HG03095 (cell line): ENCODE data around the gene ACTA2.

ENCODE experiments used
- ATAC-seq: cut with Tn5 transposase; IDR thresholded peaks from one replicate; pipeline ENCODE4 v1.9.1; 2021; ENCODE audit warnings: moderate library complexity; ENCODE audit not compliant: unreplicated experiment

Gene ACTA2

DNA sequence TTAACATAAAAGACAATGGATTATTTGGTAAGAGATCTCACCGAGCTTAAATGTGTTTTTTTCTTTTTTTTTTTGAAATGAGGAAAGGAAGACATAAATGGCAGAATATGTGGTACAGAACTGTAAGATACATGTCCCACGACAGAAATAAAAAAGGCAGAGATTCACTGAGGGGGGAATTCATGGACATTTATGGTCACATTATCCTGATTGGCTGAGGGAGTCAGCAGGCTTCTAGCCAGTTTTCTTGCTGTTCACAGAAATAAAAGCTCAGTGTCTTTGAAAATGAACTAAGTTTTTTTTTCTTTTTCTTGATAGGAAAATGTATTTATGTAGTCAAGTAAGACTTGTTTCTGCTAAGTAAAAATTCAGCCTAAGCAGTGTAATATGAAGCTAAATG lies 29.8 kb upstream of the ACTA2 start:
- ATAC-seq, result no peak

DNA sequence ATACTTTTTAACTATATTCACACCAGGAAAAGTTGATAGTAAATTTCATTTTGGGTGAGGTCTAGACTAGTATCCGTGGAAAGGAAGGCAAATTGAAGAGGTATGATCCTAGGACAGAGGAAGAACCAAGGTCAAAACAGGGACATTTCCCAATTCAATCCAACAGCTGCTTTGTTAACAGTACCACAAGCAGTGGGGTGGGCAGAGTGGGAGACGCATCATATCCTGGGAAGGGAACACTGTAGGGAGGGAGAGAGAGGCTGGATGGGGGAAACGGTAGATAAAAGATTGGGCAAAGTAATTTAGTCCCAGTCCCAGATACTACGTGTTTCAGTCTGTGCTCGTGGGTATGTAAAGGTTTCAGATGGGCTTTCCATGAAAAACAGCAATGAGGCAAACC lies 28.9 kb upstream of the ACTA2 start:
- no peak for ATAC-seq

DNA sequence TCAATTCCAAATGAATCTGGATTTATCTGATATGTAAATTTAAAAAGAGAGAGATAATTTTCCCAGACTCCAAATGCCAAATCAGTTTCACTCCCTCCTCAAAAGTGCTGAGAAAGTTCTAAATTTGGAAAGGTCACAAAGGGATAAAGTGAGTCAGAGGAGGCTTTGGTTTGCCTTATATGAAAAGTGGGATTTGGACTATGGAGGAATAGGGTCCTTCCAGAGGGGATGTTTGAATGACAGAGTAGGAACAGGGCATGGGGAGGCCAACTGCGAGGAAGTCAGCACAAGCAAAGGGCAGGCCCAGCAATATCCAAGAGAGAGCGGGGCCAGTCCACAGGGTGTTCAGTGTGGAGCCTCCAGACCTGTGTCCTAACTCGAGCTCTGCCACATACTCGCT lies 28.2 kb upstream of the ACTA2 start:
- ATAC-seq, result no peak

DNA sequence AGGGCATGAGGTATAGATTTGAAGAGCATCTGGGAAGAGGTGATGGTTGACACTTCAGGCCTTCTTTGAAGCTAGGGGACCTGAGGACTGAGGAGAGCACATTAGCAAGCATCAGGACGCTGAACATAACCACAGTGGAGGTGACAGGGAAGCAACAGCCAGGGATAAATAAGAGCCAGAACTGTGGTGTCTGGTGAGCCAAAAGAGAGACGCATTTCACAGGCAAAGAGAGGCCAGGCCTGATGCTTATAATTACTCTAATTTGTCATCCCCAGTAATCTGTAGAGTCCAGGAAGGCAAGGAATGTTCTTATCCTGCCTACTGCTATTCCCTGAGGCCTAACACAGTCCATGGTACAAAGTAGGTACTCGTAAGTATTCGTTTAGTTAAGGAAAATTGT lies 27.7 kb upstream of the ACTA2 start:
- ATAC-seq, result no peak

DNA sequence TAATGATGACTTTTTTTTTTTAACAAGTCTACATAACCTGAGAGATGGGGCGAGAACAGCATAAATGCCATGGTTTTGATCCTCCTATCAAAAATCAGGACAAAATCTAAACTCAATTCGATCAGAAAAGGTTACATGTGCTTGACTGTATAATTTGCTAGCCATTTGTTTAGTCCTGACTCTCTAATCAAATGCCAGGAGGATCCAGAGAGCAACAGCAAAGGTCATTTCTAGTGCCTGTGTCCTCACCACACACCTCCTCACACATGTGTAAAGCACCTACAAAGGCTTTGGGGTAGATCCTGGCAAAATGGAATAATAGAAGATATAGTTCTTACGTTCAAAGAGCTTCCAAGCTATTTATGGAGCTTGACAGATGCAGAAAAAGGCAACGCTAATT lies 27.0 kb upstream of the ACTA2 start:
- ATAC-seq, result no peak

DNA sequence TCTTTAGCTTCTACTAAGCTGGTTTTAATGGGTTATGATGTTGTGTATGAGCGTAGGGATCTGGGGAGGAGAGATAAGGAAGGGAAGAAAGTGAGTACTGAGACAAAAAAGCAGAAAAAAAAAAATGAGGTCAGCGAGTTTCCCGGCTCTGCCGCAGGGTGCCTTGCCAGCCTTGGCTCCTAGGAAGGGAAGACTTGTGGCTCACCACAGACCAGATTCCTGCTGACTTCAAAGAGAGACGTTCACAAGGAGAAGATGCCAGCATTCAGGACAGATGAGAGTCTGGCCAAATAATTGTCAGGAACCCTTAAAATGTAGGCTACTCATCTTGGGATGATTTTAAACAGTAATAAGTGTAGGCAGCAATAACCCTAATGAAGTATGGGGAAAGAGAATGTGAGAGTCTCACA lies 26.6 kb upstream of the ACTA2 start:
- ATAC-seq, result no peak

DNA sequence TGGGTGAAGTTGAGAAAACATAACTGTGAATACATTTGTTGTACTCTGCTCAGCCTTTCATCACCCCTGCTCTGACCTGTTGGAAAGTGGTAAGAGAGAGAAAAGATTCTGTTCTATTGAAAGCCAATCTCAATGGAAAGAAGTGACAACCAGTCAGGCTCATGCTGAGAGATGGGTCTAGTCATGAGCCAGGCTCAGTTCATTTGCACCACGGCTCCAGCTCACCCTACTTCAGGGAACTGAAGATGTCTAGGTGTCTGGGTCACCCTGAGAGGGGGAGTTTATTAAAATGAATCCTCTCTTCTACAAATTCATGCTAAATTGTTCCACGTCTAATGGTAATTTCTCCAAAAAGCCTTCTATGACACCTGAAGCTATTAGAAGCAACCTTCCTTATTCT lies 25.9 kb upstream of the ACTA2 start:
- no peak for ATAC-seq

DNA sequence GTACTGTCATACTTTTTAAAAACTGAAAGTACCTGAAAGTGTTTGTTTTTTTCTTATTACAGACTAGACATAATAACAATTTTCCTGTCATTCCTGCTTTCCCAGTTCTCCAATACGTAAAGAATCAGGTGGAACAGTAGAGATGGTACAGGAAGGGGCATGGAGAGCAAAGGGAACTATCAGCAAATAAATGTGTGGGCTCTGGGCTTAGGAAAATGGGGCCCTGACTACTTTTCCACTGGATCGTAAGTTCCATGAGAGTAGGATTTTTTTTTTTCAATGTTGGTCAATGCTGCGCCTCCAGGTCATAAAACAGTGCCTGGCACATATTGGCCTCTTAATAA lies 22.8 kb upstream of the ACTA2 start:
- ATAC-seq, result no peak

DNA sequence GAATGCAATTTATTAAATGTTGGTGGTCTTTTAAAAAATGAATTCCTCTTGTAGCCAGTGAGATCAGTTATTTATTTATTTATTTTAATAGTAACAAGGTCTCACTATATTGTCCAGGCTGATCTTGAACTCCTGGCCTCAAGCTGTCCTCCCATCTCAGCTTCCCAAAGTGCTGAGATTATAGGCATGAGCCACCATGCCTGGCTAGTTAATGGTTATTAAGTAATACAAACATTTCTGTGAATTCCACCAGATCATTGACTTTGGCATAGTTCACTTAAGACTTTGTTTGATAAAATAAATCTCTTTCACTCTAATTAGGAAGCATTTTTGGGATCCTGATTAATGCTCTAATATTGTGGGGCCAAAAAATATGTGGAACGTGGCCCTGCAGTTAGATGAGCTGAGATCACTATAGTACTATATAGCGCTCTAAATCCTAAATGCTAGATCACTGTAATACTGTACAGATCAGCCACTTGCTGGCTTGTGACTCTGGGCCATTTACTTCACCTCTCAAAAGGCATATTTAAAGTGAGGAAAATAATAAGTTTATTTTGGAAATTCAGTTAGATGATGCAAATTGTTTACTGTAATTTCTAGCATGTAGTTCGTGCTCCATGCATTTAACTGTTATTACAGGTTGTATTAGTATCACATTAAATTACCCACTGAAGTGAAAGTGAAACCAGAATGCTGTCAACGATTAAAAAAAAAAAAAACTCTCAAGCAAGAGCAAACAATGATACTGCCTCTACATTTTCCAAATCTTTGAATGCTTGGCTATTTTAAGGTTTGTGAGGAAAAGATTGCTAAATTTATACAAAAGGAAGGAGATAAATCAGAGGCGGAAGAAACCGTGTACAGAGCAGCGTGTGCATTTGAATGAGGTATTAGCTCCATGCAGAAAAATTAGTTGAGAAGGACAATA lies 22.1 kb upstream of the ACTA2 start:
- ATAC-seq, result no peak

DNA sequence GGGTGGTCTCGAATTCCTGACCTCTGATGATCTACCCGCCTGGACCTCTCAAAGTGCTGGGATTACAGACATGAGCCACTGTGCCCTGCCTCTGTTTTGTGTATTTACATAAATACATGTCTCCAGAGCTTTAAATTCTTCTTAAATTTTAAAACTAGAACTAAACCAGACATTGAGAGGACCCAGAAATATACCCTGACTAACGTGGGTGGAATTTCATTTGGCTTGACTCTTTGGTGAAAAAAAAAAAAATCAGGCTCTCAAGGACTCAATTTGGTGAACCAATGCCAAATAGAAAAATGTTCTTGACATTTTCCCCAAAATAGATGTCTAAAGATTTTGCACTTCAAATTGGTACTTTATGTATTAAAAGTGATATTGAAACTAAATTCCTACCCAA lies 21.4 kb upstream of the ACTA2 start:
- no peak for ATAC-seq

DNA sequence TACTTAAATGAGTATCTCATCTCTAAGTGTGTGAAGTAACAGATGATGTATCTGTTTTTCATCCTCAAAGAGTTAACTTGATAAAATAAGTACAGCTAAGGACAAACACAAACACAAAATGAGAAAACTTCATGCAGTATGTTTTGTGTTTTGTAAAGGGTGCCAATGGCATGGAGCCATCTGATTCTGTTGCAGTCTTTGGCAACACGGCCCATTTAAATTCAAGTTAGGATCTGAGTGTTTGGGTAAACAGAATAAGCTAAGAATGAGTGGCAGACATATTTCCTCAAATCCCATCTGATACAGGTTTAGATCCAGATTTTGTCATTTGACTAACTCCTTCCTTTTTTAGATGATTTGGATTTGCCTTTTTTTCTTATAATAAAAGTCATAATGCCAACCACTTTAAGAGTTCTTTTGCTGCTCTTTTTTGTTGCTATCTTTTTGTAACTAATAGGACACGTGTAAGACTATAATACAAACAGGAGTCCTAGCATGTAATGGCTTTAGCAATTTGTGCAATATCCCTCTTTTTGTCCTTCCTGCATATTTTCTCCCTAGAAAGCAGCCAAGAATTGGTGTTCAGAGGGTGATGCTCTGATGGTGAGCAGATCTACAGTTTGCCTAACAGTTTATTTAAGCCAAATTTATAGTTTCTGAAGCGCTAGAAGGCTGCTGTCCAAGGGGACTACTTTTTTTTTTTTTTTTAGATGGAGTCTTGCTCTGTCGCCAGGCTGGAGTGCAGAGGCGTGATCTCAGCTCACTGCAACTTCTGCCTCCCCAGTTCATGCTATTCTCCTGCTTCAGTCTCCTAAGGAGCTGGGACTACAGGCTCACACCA lies 18.9 kb upstream of the ACTA2 start:
- no peak for ATAC-seq

DNA sequence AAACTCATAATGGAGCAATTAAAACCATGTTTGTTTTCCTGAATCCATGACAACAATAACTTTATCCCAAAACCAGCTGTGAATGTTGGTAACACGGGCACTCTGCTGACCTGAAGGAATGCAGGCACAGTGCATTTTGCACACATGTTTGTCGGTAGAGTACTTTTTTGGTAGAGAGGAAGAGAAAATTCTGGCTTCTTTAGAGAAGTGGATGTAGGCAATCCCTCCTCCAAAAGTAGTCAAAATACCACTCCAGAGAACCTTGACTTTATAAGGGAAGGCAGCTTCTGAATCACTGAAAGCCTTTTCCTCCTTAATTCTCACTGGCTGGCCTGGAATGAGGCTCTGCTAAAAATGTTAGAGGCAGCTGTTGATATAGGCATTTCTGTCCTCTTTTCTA lies 15.8 kb upstream of the ACTA2 start:
- ATAC-seq, result no peak

DNA sequence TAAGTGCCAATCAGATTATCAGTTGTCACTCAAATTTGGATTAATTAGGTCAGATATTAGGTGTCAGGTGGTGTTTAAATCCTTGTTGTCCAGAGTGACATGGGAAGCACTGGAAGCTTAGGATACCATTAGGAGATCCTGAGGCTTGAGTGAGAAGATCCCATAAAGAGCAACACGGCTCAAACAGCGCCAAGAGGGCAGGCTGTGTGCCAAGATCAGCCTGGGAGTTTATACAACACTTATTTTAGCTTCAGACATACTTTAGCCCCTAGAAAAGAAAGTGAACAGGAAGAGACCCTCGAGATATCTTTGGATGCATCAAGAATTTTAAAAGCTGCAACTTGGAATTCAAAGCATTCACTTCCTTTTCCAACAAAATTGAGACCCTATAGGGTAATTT lies 14.2 kb upstream of the ACTA2 start:
- ATAC-seq, result no peak

DNA sequence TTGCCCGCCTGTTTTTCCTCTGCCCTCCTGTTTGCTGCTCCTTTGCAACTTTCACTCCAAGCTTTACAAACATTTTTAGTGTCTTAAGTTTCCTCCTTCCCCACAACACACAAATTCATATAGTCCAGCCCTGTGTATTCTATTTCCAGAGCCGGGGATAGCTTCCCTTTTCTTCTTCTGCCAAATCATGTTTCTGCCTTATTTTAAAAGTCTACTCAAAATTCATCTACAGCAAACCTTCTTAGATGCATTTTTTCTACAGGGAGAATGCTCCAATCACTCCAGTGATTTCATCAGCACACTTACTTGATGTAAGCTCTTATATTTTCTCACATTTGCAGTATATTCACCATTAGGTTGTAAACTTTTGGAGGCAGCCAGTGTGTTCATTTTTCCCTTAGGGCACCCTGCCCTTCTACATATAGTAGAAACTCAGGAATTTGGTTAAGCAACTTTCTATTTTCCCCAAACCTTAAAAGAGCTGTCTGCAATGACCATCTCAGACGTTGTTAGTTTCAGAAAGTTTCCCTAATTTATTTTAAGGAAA lies 12.4 kb upstream of the ACTA2 start:
- ATAC-seq, result no peak

DNA sequence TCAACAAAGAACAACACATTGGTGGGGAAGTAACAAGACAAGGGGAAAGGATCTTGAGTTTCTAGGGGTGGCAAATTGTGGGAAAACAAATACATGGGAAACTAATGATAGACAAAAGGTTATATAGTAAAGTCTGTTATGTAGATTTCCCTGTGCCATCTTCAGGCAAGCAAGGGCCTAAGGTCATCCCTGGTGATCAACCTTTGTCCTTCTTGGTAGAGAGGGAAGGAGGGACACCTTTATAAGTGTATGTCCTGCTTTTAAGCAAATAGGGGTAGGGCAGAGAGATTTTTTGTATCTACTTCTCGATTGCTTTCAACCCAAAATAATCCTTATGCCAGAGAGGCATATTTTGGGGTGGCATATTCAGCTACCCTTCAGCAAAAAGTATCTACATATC lies 11.8 kb upstream of the ACTA2 start:
- no peak for ATAC-seq

DNA sequence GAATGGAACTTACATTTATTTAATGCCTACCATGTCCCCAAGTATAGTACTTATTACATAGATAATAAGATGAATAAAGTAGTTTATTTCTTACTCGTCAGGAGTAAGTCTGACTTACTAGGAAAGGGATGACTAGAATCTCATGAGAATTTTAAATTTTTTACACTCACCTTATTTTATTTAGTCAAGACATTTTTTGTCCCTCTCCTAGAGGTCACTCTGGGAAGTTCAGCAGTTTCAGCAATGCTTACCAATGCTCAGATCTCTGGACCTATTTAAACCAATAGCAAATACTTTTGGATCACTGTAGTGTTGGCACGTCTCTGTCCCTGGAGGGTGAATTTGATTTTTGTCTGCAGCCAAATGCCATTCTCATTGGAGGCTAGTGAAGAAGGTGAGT lies 10.7 kb upstream of the ACTA2 start:
- no peak for ATAC-seq

DNA sequence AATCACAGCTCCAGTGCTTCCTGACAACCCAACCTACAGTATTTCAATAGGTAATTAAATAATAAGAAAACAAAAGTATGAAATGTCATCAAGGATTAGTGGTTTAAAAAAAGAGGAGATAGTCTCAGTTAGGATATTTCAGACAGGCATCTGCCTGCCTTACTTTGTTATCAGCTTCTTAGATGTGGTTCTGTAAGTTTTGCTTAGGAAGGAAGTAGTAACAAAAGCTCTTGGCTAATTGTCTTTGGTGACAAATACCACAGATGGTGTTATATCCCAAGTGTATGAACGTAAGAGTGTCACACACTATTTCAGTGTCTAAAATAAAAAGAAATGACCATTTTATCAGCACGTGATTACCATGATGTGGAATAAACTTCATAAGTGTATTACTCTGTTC lies 9.8 kb upstream of the ACTA2 start:
- ATAC-seq, result no peak

DNA sequence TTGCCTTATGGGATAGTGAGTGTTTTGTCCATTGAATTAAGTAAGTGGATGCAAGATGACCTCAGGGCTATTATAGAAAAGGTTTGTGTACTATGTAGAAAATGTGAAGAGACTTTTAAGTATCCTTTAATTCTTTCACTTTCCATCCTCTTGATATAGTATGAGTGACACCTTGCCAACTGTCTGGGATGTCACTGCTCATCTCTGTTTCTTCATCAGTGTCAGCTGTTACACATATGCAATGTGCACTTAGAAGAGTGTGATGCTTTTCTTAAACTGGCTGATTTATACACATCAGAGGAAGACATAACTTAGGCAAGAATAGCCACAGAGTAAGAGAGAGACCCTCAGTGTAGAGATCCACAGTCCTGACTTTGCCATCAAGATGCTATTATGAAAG lies 8.7 kb upstream of the ACTA2 start:
- no peak for ATAC-seq

DNA sequence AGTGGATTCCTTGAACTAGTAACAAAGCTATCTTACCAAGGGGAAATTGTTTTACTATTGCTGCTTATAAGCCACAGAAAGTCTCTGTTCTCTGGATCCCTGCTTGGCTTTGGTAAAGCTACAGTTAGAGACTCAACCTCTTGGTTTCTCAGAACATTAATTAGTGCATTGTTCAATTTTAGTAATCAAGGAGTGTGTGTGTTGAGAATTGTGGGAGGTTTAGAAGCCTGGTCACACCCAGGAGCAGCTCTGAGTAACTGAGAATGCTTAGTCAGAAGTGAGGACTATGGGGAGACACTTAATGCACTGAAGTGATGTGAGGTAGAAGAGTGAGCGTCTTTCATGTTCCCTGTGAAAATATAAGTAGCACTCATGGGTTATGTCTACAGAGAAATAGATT lies 8.2 kb upstream of the ACTA2 start:
- ATAC-seq, result no peak

DNA sequence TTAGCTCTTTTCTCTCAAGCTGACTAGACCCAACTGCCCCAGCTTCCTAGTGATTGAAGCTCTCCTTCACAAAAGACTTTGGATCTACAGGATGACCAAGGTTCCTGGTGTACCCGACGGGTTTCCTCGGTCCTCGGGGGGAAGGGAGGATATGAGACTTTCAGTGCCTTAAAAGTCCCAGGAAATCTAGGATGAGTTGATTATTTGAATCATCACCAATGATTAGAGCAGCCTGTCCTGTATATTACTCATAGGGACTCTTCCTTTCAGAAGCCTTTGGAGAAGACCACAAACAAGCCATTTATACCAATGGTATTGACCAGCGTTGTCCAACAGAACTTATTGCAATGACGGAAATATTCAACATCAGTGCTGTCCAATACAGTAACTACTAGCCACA lies 6.1 kb upstream of the ACTA2 start:
- ATAC-seq, result no peak

DNA sequence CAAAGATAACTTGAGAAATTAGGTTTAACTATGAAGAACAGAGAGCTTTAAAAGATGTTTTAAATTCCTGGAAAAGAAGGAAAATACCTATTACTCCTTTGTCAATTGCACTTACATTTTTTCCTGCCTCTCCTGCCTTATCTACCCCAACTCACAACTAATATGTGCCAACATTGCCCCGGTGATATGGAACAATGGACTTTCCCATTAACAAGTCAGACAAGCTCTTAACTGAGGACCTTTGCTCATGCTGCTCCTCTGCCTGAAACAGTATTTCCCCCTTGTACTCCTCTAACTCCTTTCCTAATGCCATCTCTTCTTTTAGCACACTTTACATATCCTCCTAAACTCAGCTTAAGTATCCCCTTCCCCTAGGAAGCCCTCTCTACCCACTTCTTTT lies 4.8 kb upstream of the ACTA2 start:
- no peak for ATAC-seq

DNA sequence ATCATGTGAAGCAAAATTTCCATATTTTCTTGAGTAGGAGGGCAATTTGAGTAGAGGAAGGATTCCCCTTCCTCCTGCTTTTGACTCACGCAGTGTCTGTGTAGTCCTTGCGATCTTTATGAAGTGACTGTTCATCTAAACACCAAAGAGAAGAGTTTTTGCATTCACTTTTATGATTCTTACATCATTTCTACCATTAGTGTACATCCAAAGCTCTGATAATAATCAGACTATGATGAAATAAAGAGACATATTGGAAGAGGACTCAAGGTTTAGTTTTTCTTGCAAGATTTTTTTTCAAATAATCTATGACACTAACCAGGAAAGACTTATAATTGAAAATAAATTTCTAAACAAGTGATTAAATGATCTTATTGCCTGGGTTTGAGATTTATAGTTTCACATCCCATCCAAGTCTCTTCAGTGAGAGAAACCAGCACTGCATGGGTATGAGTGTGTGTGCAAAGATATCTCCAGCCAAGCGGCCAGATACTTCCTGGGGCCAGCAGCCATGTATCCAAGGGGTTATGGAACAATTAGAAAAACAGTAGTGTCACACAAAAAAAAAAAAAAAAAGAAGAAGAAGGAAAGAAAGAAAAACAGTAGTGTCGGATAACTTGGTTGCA lies 2.0 kb upstream of the ACTA2 start:
- ATAC-seq, result no peak
